Peyer's patch (tissue), 4 donors: ENCODE measurements around the gene TTC22.

Experiments
- POLR2A ChIP-seq, 2 donors: fragments of 450-650 bp; IDR thresholded peaks; one replicate each; pipeline ENCODE4 v1.5.1; 2017; ENCODE audit warnings: antibody characterized with exemption in 2 of 2, mild to moderate bottlenecking in 2 of 2, moderate library complexity in 2 of 2
- TF ChIP-seq, protein P1 (sequence below), 6 experiments: fragments of 450-650 bp in 4 of 6; fragments of 200-600 bp in 2 of 6; sonication (generic) in 1 of 6; IDR thresholded peaks; one replicate each; pipeline ENCODE4 v1.5.1; 2017 to 2019; ENCODE audit warnings: antibody characterized with exemption in 6 of 6, mild to moderate bottlenecking in 3 of 6, moderate library complexity in 1 of 6

DNA sequence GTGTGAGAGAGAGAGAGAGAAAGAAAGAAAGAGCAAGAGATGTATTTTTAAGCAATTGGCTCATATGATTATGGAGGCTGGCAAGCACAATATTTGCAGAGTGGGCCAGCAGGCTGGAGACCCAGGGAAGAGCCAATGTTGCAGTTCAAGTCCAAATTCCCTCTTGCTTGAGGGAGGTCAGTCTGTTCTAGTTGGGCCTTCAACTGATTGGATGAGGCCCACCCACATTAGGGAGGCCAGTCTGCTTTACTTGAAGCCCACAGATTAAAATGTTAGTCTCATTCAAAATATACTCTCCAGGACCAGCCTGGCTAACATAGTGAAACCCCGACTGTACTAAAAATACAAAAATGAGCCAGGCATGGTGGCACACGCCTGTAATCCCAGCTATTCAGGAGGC, 28.2 kb downstream of the TTC22 start:
- TF ChIP-seq, protein P1, sequence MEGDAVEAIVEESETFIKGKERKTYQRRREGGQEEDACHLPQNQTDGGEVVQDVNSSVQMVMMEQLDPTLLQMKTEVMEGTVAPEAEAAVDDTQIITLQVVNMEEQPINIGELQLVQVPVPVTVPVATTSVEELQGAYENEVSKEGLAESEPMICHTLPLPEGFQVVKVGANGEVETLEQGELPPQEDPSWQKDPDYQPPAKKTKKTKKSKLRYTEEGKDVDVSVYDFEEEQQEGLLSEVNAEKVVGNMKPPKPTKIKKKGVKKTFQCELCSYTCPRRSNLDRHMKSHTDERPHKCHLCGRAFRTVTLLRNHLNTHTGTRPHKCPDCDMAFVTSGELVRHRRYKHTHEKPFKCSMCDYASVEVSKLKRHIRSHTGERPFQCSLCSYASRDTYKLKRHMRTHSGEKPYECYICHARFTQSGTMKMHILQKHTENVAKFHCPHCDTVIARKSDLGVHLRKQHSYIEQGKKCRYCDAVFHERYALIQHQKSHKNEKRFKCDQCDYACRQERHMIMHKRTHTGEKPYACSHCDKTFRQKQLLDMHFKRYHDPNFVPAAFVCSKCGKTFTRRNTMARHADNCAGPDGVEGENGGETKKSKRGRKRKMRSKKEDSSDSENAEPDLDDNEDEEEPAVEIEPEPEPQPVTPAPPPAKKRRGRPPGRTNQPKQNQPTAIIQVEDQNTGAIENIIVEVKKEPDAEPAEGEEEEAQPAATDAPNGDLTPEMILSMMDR (IDR thresholded peaks at IDR 0.05) = no peak
- TF ChIP-seq POLR2A (IDR thresholded peaks at IDR 0.05) = no peak
